HepG2 (cell line): Measurements from ENCODE around the gene TNFRSF13B. TPM values are rescaled to one million over a fixed set of nuclear protein-coding genes. Genes with fewer than 3 reads are reported as not detected.

Source experiments
- ATAC-seq: fragments of 200-7000 bp; cut with Tn5 transposase; 3 replicates; pipeline ENCODE4 v1.9.1; 2020; ENCODE audit warnings: mild to moderate bottlenecking, moderate library complexity
- BruUV-seq: library from RNA; stranded (reverse); fragments of 400-500 nt; replicated peaks from 2 replicates; lab custom pipeline; 2021; lab: Mats Ljungman, UMichigan
- CTCF ChIA-PET: fragments of 300-600 bp; formaldehyde crosslinking; extraction: SDS; loops from one replicate; lab custom pipeline; 2021; ENCODE audit warnings: low total read pairs, inconsistent platforms, low intra/inter-chr PET ratio; lab: Yijun Ruan, JAX
- POLR2A ChIA-PET: fragments of 350-600 bp; sonication (Branson Sonifier 250); formaldehyde crosslinking; loops from one replicate; lab custom pipeline; 2020; ENCODE audit warnings: antibody characterized with exemption, inconsistent platforms; lab: Yijun Ruan, JAX
- DNase-seq: peaks from one replicate; pipeline ENCODE4 v3.0.0-alpha.2; 2015; ENCODE audit warnings: low spot score
- FAIRE-seq: peaks from 3 replicates; lab custom pipeline; 2011; peaks lifted over from hg19 to GRCh38; lab: Jason Lieb, UNC
- H2AFZ ChIP-seq: one replicate; pipeline ENCODE4 v1.6.1; 2011; ENCODE audit warnings: low read length, inconsistent platforms
- H3K27ac ChIP-seq: fragments of 300-600 bp; 3 replicates; pipeline ENCODE4 v1.8.0; 2011; ENCODE audit warnings: mixed run types, mild to moderate bottlenecking, mixed read lengths, low read length, inconsistent platforms; ENCODE audit not compliant: insufficient read depth; ENCODE audit errors: extremely low read length
- H3K27me3 ChIP-seq, 2 experiments: fragments of 200-600 bp in 1 of 2; 2 replicates in 1 of 2; 3 replicates in 1 of 2; pipeline versions ENCODE4 v1.6.0 to v1.8.0; 2011; ENCODE audit warnings: low read length in 2 of 2, mild to moderate bottlenecking in 2 of 2, moderate library complexity in 2 of 2, inconsistent platforms in 1 of 2; ENCODE audit not compliant: insufficient read depth in 2 of 2, control insufficient read depth in 1 of 2
- H3K36me3 ChIP-seq, 2 experiments: fragments of 200-600 bp in 1 of 2; replicated peaks in 1 of 2; 2 replicates in 1 of 2; 3 replicates in 1 of 2; pipeline versions ENCODE4 v1.5.1 to v1.8.0; 2011; ENCODE audit warnings: low read length in 2 of 2, inconsistent platforms in 1 of 2; ENCODE audit not compliant: insufficient read depth in 2 of 2, control insufficient read depth in 1 of 2
- H3K4me1 ChIP-seq: 2 replicates; pipeline ENCODE4 v1.5.1; 2012; ENCODE audit warnings: low read length, inconsistent platforms; ENCODE audit not compliant: insufficient read depth
- H3K4me2 ChIP-seq: 2 replicates; pipeline ENCODE4 v1.6.0; 2011; ENCODE audit warnings: low read depth, low read length, inconsistent platforms
- H3K4me3 ChIP-seq, 3 experiments: fragments of 200-600 bp in 1 of 3; sonication (generic), shearing (Covaris generic) in 1 of 3; replicated peaks in 1 of 3; 2 replicates each; pipeline ENCODE4 v1.5.1; 2011 to 2016; ENCODE audit warnings: low read length in 3 of 3, inconsistent platforms in 2 of 3, low read depth in 2 of 3, mild to moderate bottlenecking in 2 of 3, control low read depth in 1 of 3, mixed read lengths in 1 of 3; ENCODE audit not compliant: insufficient read depth in 1 of 3
- H3K79me2 ChIP-seq: one replicate; pipeline ENCODE4 v1.6.1; 2011; ENCODE audit warnings: low read length, inconsistent platforms; ENCODE audit not compliant: insufficient read depth
- H3K9ac ChIP-seq: 2 replicates; pipeline ENCODE4 v1.6.0; 2011; ENCODE audit warnings: mild to moderate bottlenecking, low read depth, low read length, inconsistent platforms; ENCODE audit not compliant: insufficient read depth
- H3K9me3 ChIP-seq: 2 replicates; pipeline ENCODE4 v1.5.1; 2012; ENCODE audit warnings: mild to moderate bottlenecking, low read length
- H4K20me1 ChIP-seq: 2 replicates; pipeline ENCODE4 v1.6.0; 2011; ENCODE audit warnings: inconsistent platforms, mild to moderate bottlenecking, low read length, moderate library complexity; ENCODE audit not compliant: insufficient read depth
- ATF4 ChIP-seq, 2 experiments: fragments of 450-650 bp in 1 of 2; sonication (generic) in 1 of 2; formaldehyde crosslinking; IDR thresholded peaks; 2 replicates each; pipeline versions ENCODE4 v1.5.0 to v1.8.0; 2020 to 2022; ENCODE audit warnings: mild to moderate bottlenecking in 1 of 2, missing genetic modification reagents in 1 of 2
- FOSL1 ChIP-seq: sonication (generic); formaldehyde crosslinking; IDR thresholded peaks from 2 replicates; pipeline ENCODE4 v1.9.0; 2021; ENCODE audit warnings: missing genetic modification reagents, borderline replicate concordance
- FOXA3 ChIP-seq: IDR thresholded peaks from 2 replicates; pipeline ENCODE4 v1.6.1; 2016; ENCODE audit warnings: missing genetic modification reagents, missing compliant biosample characterization
- HNF1B ChIP-seq: sonication (generic); formaldehyde crosslinking; IDR thresholded peaks from 2 replicates; pipeline ENCODE4 v1.5.1; 2020; ENCODE audit warnings: mild to moderate bottlenecking, moderate library complexity, missing genetic modification reagents
- HOXA9 ChIP-seq: sonication (generic); formaldehyde crosslinking; IDR thresholded peaks from 2 replicates; pipeline ENCODE4 v1.8.1; 2022; ENCODE audit warnings: missing genetic modification reagents, mild to moderate bottlenecking, moderate library complexity, borderline replicate concordance
- KLF11 ChIP-seq: IDR thresholded peaks from 2 replicates; pipeline ENCODE4 v1.6.1; 2016; ENCODE audit warnings: missing compliant biosample characterization
- NR2F6 ChIP-seq, 2 experiments: IDR thresholded peaks; 2 replicates each; pipeline ENCODE4 v1.6.1; 2016; ENCODE audit warnings: antibody characterized with exemption in 1 of 2, mild to moderate bottlenecking in 1 of 2
- PHB2 ChIP-seq: fragments of 450-650 bp; IDR thresholded peaks from 2 replicates; pipeline ENCODE4 v1.6.1; 2018; ENCODE audit not compliant: partially characterized antibody
- SP2 ChIP-seq: sonication (generic); formaldehyde crosslinking; IDR thresholded peaks from 2 replicates; pipeline ENCODE4 v1.5.1; 2020; ENCODE audit warnings: mild to moderate bottlenecking, missing genetic modification reagents
- ZBTB7B ChIP-seq: sonication (generic); formaldehyde crosslinking; IDR thresholded peaks from 2 replicates; pipeline ENCODE4 v1.4.0; 2020; ENCODE audit warnings: missing genetic modification reagents
- ZZZ3 ChIP-seq: sonication (generic); formaldehyde crosslinking; IDR thresholded peaks from 2 replicates; pipeline ENCODE4 v1.4.0; 2020; ENCODE audit warnings: missing genetic modification reagents, mild to moderate bottlenecking, borderline replicate concordance
- WGBS: methylation state at CpG from one replicate; pipeline ENCODE4 v1.1.6; 2017; ENCODE audit warnings: low lambda C conversion rate; 5-methylcytosine and 5-hydroxymethylcytosine counted together
- in situ Hi-C: cut with HindIII; loops from 2 replicates; pipeline ENCODE4 v1.10.0; 2017; ENCODE audit warnings: low pct_unique_long_range_greater_than_20kb; ENCODE audit not compliant: extremely low pct_ligation_motif_present
- intact Hi-C: fragments of 100-400 bp; cut with micrococcal nuclease; formaldehyde crosslinking; loops from one replicate; pipeline ENCODE4 v1.10.0; 2022; ENCODE audit not compliant: unreplicated experiment
- polyA plus RNA-seq, 8 experiments: library from polyadenylated mRNA; depleted of rRNA in 3 of 8; stranded (reverse) in 7 of 8; unstranded in 1 of 8; fragments of >200 nt; fragmentation: Illumina TruSeq in 4 of 8; extraction: Trizol in 4 of 8; gene quantifications; 2 replicates each; pipeline versions ENCODE4 v1.2.1 to v1.2.3, GENCODE V29; 2011 to 2016; ENCODE audit warnings: low read depth in 4 of 8, missing spikeins in 1 of 8, mixed read lengths in 1 of 8; ENCODE audit not compliant: insufficient read depth in 1 of 8
- total RNA-seq, 5 experiments: library from RNA; depleted of rRNA; stranded (reverse); fragments of >200 nt; fragmentation: Illumina TruSeq; extraction: Trizol; gene quantifications; 2 replicates each; pipeline ENCODE4 v1.2.3, GENCODE V29; 2016; ENCODE audit warnings: low read depth in 1 of 5

Gene TNFRSF13B
- total and polyA plus RNA-seq, 2 of the 13 experiments (the other 11 are each of a cell fraction or from before 2014, with no cell fraction given), result not detected

DNA sequence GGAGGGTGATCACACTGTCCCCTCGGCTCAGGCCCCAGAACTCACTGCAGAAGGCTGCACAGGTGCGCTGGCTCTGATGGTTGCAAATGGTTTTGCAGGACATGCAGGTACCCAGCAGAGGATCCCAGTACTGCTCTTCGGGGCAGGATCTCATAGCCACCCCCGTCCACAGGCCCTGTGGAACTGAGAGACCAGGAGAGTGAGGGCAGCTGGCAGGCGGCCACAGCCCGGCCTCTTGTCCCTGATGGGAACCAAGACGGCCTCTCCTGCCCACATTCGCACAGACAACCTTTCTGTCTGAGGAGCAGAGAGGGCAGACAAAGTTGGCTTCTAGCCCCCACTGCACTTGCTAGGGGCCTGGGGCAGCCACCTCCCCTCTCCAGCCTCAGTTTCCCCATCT is 19.5 kb downstream of the TNFRSF13B start:
- H4K20me1 ChIP-seq, result no peaks in the 10 kb centered on the region
- DNase-seq (no peak), FAIRE-seq (no peak), ATAC-seq (no peak)
- CTCF ChIA-PET, result no interaction called here
- H3K79me2 ChIP-seq, result no peaks in the 10 kb centered on the region
- no TSS peak for BruUV-seq
- POLR2A ChIA-PET, result no interaction called here
- no peaks in the 10 kb centered on the region for H3K4me1 ChIP-seq
- TF ChIP-seq PHB2 (no peak), SP2 (CRISPR knock-in tag) (no peak), ZZZ3 (CRISPR knock-in tag) (no peak), FOXA3 (no peak)
- in situ Hi-C loops, result no loop called here
- no peak overlapping the region for H2AFZ ChIP-seq
- no peak overlapping the region for H3K27ac ChIP-seq
- H3K4me3 ChIP-seq, result no peak overlapping the region
- H3K27me3 ChIP-seq, result peaks cover 2 to 52% of the 10 kb centered on the region in 2 experiments; a peak in 4 of 5 replicates
- no CpG with 5 or more reads among the region's 8 CpGs for WGBS
- H3K9ac ChIP-seq, result no peak overlapping the region
- peaks cover 9% of the 10 kb centered on the region; the same call in 1 of the 2 replicates for H3K9me3 ChIP-seq
- no peak overlapping the region for H3K4me2 ChIP-seq
- intact Hi-C loops, result no loop called here
- no peaks in the 10 kb centered on the region for H3K36me3 ChIP-seq

- Histone ChIP-seq H4K20me1 (no peaks in the 10 kb centered on the region), H3K79me2 (no peaks in the 10 kb centered on the region), H3K4me1 (peaks cover 1% of the 10 kb centered on the region; the same call in 1 of the 2 replicates), H3K36me3 (no peaks in the 10 kb centered on the region), H3K9me3 (peaks cover 9% of the 10 kb centered on the region; the same call in 1 of the 2 replicates), H3K4me2 (no peak overlapping the region), H3K27ac (no peak overlapping the region), H2AFZ (no peak overlapping the region), H3K4me3 (no peak overlapping the region), H3K9ac (no peak overlapping the region), H3K27me3 (peaks cover 0 to 35% of the 10 kb centered on the region in 2 experiments; a peak in 4 of 5 replicates)
- no peak for FAIRE-seq
- no peak for ATAC-seq
- ChIA-PET POLR2A (no interaction called here), CTCF (no interaction called here)
- TF ChIP-seq ATF4 (CRISPR knock-in tag; IDR thresholded peaks at IDR 0.05) (no peak), KLF11 (CRISPR knock-in tag) (no peak), NR2F6 (IDR thresholded peaks at IDR 0.05) (no peak), NR2F6 (CRISPR knock-in tag; IDR thresholded peaks at IDR 0.05) (no peak), HOXA9 (CRISPR knock-in tag) (no peak), HNF1B (CRISPR knock-in tag) (no peak), ZBTB7B (CRISPR knock-in tag) (no peak), FOSL1 (CRISPR knock-in tag) (no peak)
- intact Hi-C loops (no loop called here), in situ Hi-C loops (no loop called here)
- no TSS peak for BruUV-seq
- WGBS, result 20% methylated on average over 3 of the region's 5 CpGs
- no peak for DNase-seq
Measured at GRCh38 chr17:16950488-16950887, 21.4 kb downstream of the TNFRSF13B start.
